ENCODE data around the gene KCNJ1. TPM values are rescaled to one million over a fixed set of nuclear protein-coding genes. Genes with fewer than 3 reads are reported as not detected.

The KCNJ1 gene
- polyA plus RNA-seq, 1 donor, result not detected

DNA sequence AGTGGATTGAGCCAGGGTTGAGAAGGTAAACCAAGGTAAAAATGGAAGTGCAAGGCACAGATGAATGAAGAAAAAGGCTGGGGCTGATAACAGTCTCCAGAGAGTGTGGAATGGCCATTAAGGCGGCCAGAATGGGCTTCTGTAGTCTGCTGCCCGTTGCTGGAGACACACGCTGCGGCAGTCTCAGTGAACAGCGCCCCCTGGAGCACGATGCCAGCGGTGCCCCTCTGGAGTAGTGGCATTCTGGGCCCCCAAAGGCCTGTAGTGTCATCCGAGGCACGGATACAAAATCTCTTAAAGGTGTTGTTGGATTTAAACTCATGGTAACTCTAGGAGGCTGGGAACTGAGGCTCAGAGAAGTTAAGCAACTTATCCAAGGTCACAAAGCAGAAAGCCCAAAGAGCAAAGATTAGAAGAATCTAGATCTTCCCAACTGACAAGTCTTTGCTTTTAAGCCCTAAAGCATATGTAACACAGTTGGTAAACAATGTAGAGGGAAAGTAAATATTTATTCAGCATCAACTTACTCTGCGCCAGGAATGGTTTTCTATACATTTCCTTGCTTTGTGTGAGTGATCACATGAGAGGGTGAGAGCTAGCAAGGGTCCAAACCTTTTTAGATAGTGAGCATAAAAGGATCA is 18.2 kb downstream of the KCNJ1 start:
- H3K4me3 ChIP-seq (ENCODE audit: low read length), result no peak overlapping the region
- no peaks in the 10 kb centered on the region for H3K9me3 ChIP-seq (ENCODE audit: control insufficient read depth, low read depth, low read length)
- DNase-seq, result no peak
- WGBS (ENCODE audit: insufficient coverage, low lambda C conversion rate), result no CpG with 5 or more reads among the region's 10 CpGs
- peaks cover 3% of the 10 kb centered on the region for H3K27me3 ChIP-seq (ENCODE audit: control insufficient read depth, insufficient read depth, low read length)
- no peaks in the 10 kb centered on the region for H3K4me1 ChIP-seq (ENCODE audit: control insufficient read depth, insufficient read depth, low read length)
- H3K36me3 ChIP-seq (ENCODE audit: control insufficient read depth, insufficient read depth, low read length), result no peaks in the 10 kb centered on the region
- H3K27ac ChIP-seq (ENCODE audit: low read length), result no peak overlapping the region

DNA sequence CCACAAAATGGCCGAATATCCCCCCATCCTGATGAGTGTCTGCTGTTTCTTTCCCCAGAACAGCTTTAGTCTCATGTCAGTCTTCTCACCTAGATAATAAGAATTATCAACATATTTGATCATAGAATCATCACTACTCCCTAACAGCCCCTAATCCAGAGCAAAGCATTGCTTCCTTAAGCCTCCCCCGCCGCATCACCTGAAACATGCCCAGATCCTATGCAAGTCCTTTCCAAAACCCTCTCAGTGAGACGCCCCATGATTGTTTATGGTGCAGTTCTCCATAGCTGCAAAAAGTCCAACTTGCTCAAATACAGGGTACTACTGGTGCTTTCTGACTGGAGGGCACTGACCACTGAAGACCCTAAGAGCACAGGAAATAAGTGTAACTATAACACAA is 20.1 kb downstream of the KCNJ1 start:
- no CpG with 5 or more reads among the region's 4 CpGs for WGBS (ENCODE audit: insufficient coverage, low lambda C conversion rate)
- no peak overlapping the region for H3K27ac ChIP-seq (ENCODE audit: low read length)

DNA sequence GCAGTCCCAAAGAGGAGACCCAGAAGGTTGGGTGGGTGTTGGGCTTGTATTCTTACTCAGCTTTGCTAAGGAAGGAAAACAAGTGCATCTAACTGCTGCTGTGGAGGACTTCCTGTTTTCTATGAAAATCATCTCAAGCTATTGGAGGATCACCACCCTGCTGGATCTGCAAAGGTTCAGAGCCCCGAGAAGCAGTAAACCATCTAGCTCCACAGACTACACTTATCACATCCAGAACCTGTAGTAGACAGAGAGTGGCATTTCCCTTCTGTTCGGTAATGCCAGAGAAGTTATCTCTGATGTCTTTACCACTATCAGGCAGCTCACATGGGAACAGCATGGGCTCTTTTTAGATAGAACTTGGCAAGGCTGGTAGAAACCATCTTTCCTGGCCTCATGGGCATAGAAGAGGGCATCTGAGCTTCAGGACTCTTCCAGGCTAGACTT is 21.7 kb downstream of the KCNJ1 start:
- no CpG with 5 or more reads among the region's 2 CpGs for WGBS (ENCODE audit: insufficient coverage, low lambda C conversion rate)
- no peaks in the 10 kb centered on the region for H3K36me3 ChIP-seq (ENCODE audit: control insufficient read depth, insufficient read depth, low read length)
- no peak for DNase-seq
- no peak overlapping the region for H3K27ac ChIP-seq (ENCODE audit: low read length)
- H3K4me1 ChIP-seq (ENCODE audit: control insufficient read depth, insufficient read depth, low read length), result no peaks in the 10 kb centered on the region
- no peak overlapping the region for H3K4me3 ChIP-seq (ENCODE audit: low read length)
- H3K27me3 ChIP-seq (ENCODE audit: control insufficient read depth, insufficient read depth, low read length), result peaks cover 9% of the 10 kb centered on the region
- no peaks in the 10 kb centered on the region for H3K9me3 ChIP-seq (ENCODE audit: control insufficient read depth, low read depth, low read length)

More for the DNA sequence above, 20.1 kb downstream of the KCNJ1 start:
- H3K4me1 ChIP-seq (ENCODE audit: control insufficient read depth, insufficient read depth, low read length), result no peaks in the 10 kb centered on the region
- peaks cover 9% of the 10 kb centered on the region for H3K27me3 ChIP-seq (ENCODE audit: control insufficient read depth, insufficient read depth, low read length)
- H3K4me3 ChIP-seq (ENCODE audit: low read length), result no peak overlapping the region
- H3K9me3 ChIP-seq (ENCODE audit: control insufficient read depth, low read depth, low read length), result no peaks in the 10 kb centered on the region
- no peak for DNase-seq
- H3K36me3 ChIP-seq (ENCODE audit: control insufficient read depth, insufficient read depth, low read length), result no peaks in the 10 kb centered on the region

DNA sequence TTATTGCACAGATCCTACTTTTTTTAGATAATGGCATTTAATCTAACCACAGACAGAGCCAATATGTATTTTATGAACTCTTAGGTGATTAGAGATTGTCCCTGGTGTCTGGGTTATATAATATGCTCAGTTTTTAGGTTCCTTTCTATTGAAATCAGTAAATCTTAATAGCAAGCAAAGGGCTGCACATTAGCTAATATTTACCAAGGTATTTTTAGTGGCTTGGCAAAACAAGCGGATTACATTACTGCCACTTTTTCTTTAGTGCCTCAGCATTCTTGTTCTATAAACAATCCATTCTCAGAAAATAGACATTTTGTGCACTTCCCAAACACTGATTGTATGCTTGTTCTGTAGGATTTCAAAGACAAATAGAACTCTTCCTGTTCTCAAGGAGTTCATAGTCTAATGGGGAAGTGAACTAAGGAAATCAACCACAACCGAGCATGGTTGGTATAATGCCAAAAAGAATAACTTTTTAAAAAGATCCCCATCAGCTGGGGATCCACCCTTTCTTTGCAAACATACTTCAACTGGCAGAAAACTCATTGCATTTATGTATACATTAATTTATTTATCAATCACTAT is 23.8 kb downstream of the KCNJ1 start:
- Histone ChIP-seq H3K27me3 (ENCODE audit: control insufficient read depth, insufficient read depth, low read length) (peaks cover 11% of the 10 kb centered on the region), H3K36me3 (ENCODE audit: control insufficient read depth, insufficient read depth, low read length) (no peaks in the 10 kb centered on the region), H3K9me3 (ENCODE audit: control insufficient read depth, low read depth, low read length) (no peaks in the 10 kb centered on the region), H3K27ac (ENCODE audit: low read length) (no peak overlapping the region), H3K4me3 (ENCODE audit: low read length) (no peak overlapping the region), H3K4me1 (ENCODE audit: control insufficient read depth, insufficient read depth, low read length) (no peaks in the 10 kb centered on the region)
- no peak for DNase-seq
- WGBS (ENCODE audit: insufficient coverage, low lambda C conversion rate), result no CpG with 5 or more reads among the region's 2 CpGs

DNA sequence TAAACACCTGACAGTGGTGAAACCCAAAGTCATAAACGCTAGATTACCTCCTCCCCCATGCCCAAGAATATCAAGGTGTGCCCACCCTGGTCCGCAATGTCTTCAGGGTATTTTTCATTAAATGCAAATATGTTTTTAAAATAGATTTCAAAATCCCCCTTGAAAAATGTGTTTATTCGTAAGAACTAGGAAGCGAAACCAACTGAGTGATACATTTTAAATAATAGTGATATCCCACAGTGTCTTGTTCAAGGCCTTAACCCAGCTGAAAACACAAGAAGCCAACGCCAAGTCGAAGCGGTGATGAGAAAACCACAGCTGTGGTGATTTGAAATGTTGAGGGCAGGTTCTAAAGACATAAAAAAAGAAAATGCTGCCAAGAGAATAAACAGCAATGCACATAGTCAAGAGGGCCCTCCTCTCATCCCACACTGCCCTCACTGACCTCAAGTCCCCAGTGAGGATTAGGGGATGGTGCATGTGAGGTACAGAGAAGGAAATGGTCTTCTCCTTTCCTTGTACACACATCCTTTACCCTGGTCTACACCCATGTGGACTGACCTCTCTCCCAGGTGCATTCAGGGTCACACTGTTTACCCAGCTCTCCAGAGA is 25.5 kb downstream of the KCNJ1 start:
- no peaks in the 10 kb centered on the region for H3K36me3 ChIP-seq (ENCODE audit: control insufficient read depth, insufficient read depth, low read length)
- no peaks in the 10 kb centered on the region for H3K4me1 ChIP-seq (ENCODE audit: control insufficient read depth, insufficient read depth, low read length)
- DNase-seq, result no peak
- no peaks in the 10 kb centered on the region for H3K9me3 ChIP-seq (ENCODE audit: control insufficient read depth, low read depth, low read length)
- 86% methylated on average over 5 of the region's 7 CpGs for WGBS (ENCODE audit: insufficient coverage, low lambda C conversion rate)
- peaks cover 16% of the 10 kb centered on the region for H3K27me3 ChIP-seq (ENCODE audit: control insufficient read depth, insufficient read depth, low read length)
- no peak overlapping the region for H3K4me3 ChIP-seq (ENCODE audit: low read length)
- H3K27ac ChIP-seq (ENCODE audit: low read length), result no peak overlapping the region

DNA sequence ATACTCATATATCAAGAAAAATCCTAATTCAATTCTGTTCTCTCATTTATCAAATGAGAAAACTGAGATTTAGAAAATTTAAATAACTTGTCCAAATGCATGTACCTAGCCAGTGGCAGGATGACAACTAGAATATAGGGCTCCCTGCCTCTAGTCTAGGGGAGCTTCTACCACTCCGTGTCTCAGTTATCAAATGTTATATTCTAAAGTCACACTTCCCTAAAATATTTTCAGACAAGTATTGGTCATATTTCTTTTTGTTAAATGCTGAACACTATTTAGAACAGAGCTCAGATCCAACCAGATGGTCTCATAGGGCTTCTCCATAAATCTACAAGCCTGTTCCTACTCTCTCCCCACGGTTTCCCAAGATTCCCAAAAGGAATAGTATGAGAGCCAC is 26.3 kb downstream of the KCNJ1 start:
- H3K36me3 ChIP-seq (ENCODE audit: control insufficient read depth, insufficient read depth, low read length), result no peaks in the 10 kb centered on the region
- H3K4me3 ChIP-seq (ENCODE audit: low read length), result no peak overlapping the region
- H3K27me3 ChIP-seq (ENCODE audit: control insufficient read depth, insufficient read depth, low read length), result peaks cover 20% of the 10 kb centered on the region
- DNase-seq, result no peak
- no peaks in the 10 kb centered on the region for H3K4me1 ChIP-seq (ENCODE audit: control insufficient read depth, insufficient read depth, low read length)
- H3K27ac ChIP-seq (ENCODE audit: low read length), result no peak overlapping the region
- no peaks in the 10 kb centered on the region for H3K9me3 ChIP-seq (ENCODE audit: control insufficient read depth, low read depth, low read length)
- WGBS (ENCODE audit: insufficient coverage, low lambda C conversion rate), result no CpG with 5 or more reads among the region's 2 CpGs

DNA sequence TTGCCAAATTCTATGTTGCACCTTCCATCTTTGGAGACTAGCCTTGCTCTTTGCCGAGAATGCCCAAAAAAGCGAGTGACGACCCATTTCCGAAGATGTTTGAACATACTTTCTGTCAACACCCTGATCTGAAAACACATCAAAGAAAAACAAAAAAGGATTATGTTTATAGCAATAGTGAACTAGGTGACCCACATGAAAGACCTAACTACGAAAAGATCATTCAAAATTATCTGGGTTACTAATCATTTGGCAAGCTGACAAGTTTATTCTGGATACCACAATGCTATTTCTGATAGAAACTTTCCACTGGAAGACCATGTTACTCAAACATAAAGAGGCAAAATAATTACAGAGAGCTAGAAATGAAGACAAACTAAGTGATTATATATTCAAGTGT is 27.0 kb downstream of the KCNJ1 start:
- Histone ChIP-seq H3K4me3 (ENCODE audit: low read length) (no peak overlapping the region), H3K4me1 (ENCODE audit: control insufficient read depth, insufficient read depth, low read length) (no peaks in the 10 kb centered on the region), H3K36me3 (ENCODE audit: control insufficient read depth, insufficient read depth, low read length) (no peaks in the 10 kb centered on the region), H3K9me3 (ENCODE audit: control insufficient read depth, low read depth, low read length) (no peaks in the 10 kb centered on the region), H3K27me3 (ENCODE audit: control insufficient read depth, insufficient read depth, low read length) (peaks cover 21% of the 10 kb centered on the region), H3K27ac (ENCODE audit: low read length) (no peak overlapping the region)
- no peak for DNase-seq
- 40% methylated on average over 2 of the region's 5 CpGs for WGBS (ENCODE audit: insufficient coverage, low lambda C conversion rate)

DNA sequence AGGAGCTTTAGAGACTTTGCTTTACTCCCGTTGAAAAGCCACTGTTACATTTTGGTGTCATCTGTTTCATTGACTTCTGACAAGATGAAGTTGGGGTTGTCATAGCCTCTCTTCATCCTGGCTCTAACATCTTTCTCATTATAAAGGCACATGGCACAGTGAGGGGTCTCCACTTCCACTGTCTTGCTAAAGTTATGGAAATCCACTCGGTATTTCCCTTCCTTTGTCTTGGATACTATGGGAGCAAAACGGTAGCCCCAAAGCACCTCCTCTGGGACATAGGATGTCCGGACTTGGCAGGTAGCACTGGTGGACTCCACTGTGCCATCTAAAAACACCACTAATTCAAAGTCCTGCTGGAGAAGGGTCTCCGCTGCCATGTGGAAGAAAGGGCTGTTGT is 28.0 kb downstream of the KCNJ1 start:
- no peaks in the 10 kb centered on the region for H3K4me1 ChIP-seq (ENCODE audit: control insufficient read depth, insufficient read depth, low read length)
- H3K36me3 ChIP-seq (ENCODE audit: control insufficient read depth, insufficient read depth, low read length), result no peaks in the 10 kb centered on the region
- 100% methylated on average over 1 of the region's 5 CpGs for WGBS (ENCODE audit: insufficient coverage, low lambda C conversion rate)
- no peaks in the 10 kb centered on the region for H3K9me3 ChIP-seq (ENCODE audit: control insufficient read depth, low read depth, low read length)
- no peak overlapping the region for H3K4me3 ChIP-seq (ENCODE audit: low read length)
- H3K27ac ChIP-seq (ENCODE audit: low read length), result no peak overlapping the region
- H3K27me3 ChIP-seq (ENCODE audit: control insufficient read depth, insufficient read depth, low read length), result peaks cover 23% of the 10 kb centered on the region
- no peak for DNase-seq

DNA sequence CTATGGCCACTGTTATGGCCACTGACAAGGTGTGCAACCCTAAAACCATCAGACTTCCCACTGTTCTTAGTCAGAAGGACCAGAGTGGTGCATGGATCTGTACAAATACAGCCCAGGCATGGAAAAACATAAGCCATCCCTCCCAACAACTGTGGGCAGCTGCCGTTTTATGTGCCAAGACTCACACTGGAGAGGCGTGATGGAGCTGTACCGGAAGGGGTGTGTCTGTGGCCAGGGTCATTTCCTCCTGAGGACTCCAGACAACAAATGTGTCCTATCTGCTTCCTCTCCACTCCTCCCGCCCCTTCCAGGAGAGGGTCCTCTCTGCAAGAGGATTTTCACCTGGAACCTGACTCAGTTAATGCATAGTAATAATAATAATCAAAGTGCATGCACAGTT is 29.5 kb downstream of the KCNJ1 start:
- H3K27me3 ChIP-seq (ENCODE audit: control insufficient read depth, insufficient read depth, low read length), result peaks cover 27% of the 10 kb centered on the region
- H3K27ac ChIP-seq (ENCODE audit: low read length), result no peak overlapping the region
- WGBS (ENCODE audit: insufficient coverage, low lambda C conversion rate), result no CpG with 5 or more reads among the region's 4 CpGs

DNA sequence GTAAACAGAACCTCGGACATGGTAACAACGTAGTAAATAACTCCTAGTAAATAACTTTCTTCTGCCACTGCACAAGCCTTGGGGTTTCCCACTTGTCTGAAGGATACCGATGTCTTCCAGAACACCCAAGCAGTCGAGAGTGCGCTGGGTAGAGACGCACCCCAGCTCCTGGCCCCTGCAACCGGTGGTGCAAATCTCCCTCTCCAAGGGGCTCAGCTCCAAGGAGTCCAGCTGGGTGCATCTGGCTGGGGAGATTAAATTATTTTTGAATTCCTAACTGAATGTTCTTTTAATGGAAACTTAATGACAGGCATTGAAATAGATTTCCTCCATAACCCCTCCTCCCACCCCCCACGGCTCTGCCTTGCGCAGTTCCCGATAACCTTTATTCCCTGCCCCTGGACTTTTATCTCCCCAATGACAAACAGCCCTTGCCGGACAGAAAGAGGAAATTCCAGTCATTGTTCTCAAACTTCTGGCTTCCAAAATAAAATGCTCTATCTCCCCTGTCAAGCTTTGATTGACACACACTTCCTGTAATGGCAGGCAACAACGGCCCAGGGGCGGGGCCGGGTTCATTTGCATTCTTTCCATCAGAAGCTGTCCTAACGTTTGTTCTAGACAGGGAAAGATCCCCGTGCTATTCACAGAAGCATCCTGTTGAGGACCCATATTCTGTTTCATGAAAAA is 31.2 kb downstream of the KCNJ1 start:
- Histone ChIP-seq H3K36me3 (ENCODE audit: control insufficient read depth, insufficient read depth, low read length) (no peaks in the 10 kb centered on the region), H3K9me3 (ENCODE audit: control insufficient read depth, low read depth, low read length) (no peaks in the 10 kb centered on the region), H3K4me1 (ENCODE audit: control insufficient read depth, insufficient read depth, low read length) (no peaks in the 10 kb centered on the region), H3K27ac (ENCODE audit: low read length) (no peak overlapping the region), H3K4me3 (ENCODE audit: low read length) (no peak overlapping the region), H3K27me3 (ENCODE audit: control insufficient read depth, insufficient read depth, low read length) (peaks cover 23% of the 10 kb centered on the region)
- no peak for DNase-seq
- 40% methylated on average over 2 of the region's 16 CpGs for WGBS (ENCODE audit: insufficient coverage, low lambda C conversion rate)

More for the DNA sequence above, 29.5 kb downstream of the KCNJ1 start:
- no peak overlapping the region for H3K4me3 ChIP-seq (ENCODE audit: low read length)
- H3K9me3 ChIP-seq (ENCODE audit: control insufficient read depth, low read depth, low read length), result no peaks in the 10 kb centered on the region
- no peaks in the 10 kb centered on the region for H3K36me3 ChIP-seq (ENCODE audit: control insufficient read depth, insufficient read depth, low read length)
- no peaks in the 10 kb centered on the region for H3K4me1 ChIP-seq (ENCODE audit: control insufficient read depth, insufficient read depth, low read length)
- DNase-seq, result no peak
